Measurements from ENCODE around the gene OGDHL. TPM values are rescaled to one million over a fixed set of nuclear protein-coding genes. Genes with fewer than 3 reads are reported as not detected.
A peak's percentile ranks its signal among the peaks of the same experiment; 100 is the strongest.

OGDHL gene
- total RNA-seq, 1 experiment from 2014 or later: 2.6 TPM

GRCh38 chr10:49742683-49743463 lies 19.2 kb downstream of the OGDHL start:
- CTCF ChIA-PET: no interaction called here
- Histone ChIP-seq H3K9me3 (ENCODE audit: low read length) (no peaks in the 10 kb centered on the region), H3K4me3 (ENCODE audit: low read length) (no peak overlapping the region), H3K4me1 (ENCODE audit: insufficient read depth, low read length) (peaks cover 8% of the 10 kb centered on the region), H3K9me2 (replicated peaks; ENCODE audit: low read length) (no peaks in the 10 kb centered on the region), H3K4me2 (ENCODE audit: low read length) (no peak overlapping the region), H2AFZ (ENCODE audit: low read length) (no peak overlapping the region), H3K79me2 (ENCODE audit: low read length) (no peaks in the 10 kb centered on the region), H3K27me3 (ENCODE audit: low read length) (0 out of 2 replicates have a peak, but pooled peaks cover 4% of the 10 kb centered on the region), H3F3A (ENCODE audit: low read length, unreplicated experiment) (no peaks in the 10 kb centered on the region), H3K36me3 (ENCODE audit: low read depth, low read length) (no peaks in the 10 kb centered on the region), H3K27ac (ENCODE audit: low read length) (no peak overlapping the region), H3K9ac (ENCODE audit: low read length) (no peak overlapping the region), H4K20me1 (ENCODE audit: low read length) (no peaks in the 10 kb centered on the region)
- POLR2A ChIA-PET (ENCODE audit: unreplicated experiment): no interaction called here
- ATAC-seq (no peak), DNase-seq (no peak)
- no TSS peak for BruUV-seq (replicated peaks)
- TF ChIP-seq CTCF (conservative IDR thresholded peaks at IDR 0.05; ENCODE audit: low read depth, low read length) (no peak), EZH2phosphoT487 (IDR thresholded peaks at IDR 0.05; ENCODE audit: borderline replicate concordance, low read length) (no peak), EZH2 (IDR thresholded peaks at IDR 0.05; ENCODE audit: low read length, unreplicated experiment) (no peak)
- intact Hi-C loops (cut with micrococcal nuclease): no loop called here

GRCh38 chr10:49741108-49741995 lies 20.8 kb downstream of the OGDHL start:
- no TSS peak for BruUV-seq (replicated peaks)
- Histone ChIP-seq H3K27ac (ENCODE audit: low read length) (no peak overlapping the region), H3K9ac (ENCODE audit: low read length) (no peak overlapping the region), H3K79me2 (ENCODE audit: low read length) (no peaks in the 10 kb centered on the region), H3K9me2 (replicated peaks; ENCODE audit: low read length) (no peaks in the 10 kb centered on the region), H3K9me3 (ENCODE audit: low read length) (no peaks in the 10 kb centered on the region), H2AFZ (ENCODE audit: low read length) (no peak overlapping the region), H3K4me1 (ENCODE audit: insufficient read depth, low read length) (peaks cover 15% of the 10 kb centered on the region), H3F3A (ENCODE audit: low read length, unreplicated experiment) (no peaks in the 10 kb centered on the region), H4K20me1 (ENCODE audit: low read length) (no peaks in the 10 kb centered on the region), H3K4me2 (ENCODE audit: low read length) (no peak overlapping the region), H3K4me3 (ENCODE audit: low read length) (no peak overlapping the region), H3K36me3 (ENCODE audit: low read depth, low read length) (no peaks in the 10 kb centered on the region), H3K27me3 (ENCODE audit: low read length) (no peaks in the 10 kb centered on the region)
- ChIA-PET POLR2A (ENCODE audit: unreplicated experiment) (no interaction called here), CTCF (no interaction called here)
- intact Hi-C loops (cut with micrococcal nuclease): no loop called here
- peak; percentile 29 for DNase-seq
- ATAC-seq: no peak
- TF ChIP-seq CTCF (conservative IDR thresholded peaks at IDR 0.05; ENCODE audit: low read depth, low read length) (no peak), EZH2 (IDR thresholded peaks at IDR 0.05; ENCODE audit: low read length, unreplicated experiment) (no peak), EZH2phosphoT487 (IDR thresholded peaks at IDR 0.05; ENCODE audit: borderline replicate concordance, low read length) (no peak)
